ENCODE measurements around the gene DSCAML1. TPM values are rescaled to one million over a fixed set of nuclear protein-coding genes. Genes with fewer than 3 reads are reported as not detected.

The DSCAML1 gene
- total and polyA plus RNA-seq, 9 of the 15 experiments (the other 6 are each of a cell fraction or from before 2014, with no cell fraction given) = not detected

GRCh38 chr11:117475716-117476530 lies 321.1 kb downstream of the DSCAML1 start (continued):
- TF ChIP-seq CUX1 (CRISPR knock-in tag; IDR thresholded peaks at IDR 0.05) = no peak
- no peak for TF ChIP-seq ZNF121 (CRISPR knock-in tag; conservative IDR thresholded peaks at IDR 0.05)
- no peak for TF ChIP-seq ZNF518B (CRISPR knock-in tag; IDR thresholded peaks at IDR 0.05)

Data from K562 (cell line).